GM12878 (cell line): ENCODE measurements around the gene XPO6. TPM values are rescaled to one million over a fixed set of nuclear protein-coding genes. Genes with fewer than 3 reads are reported as not detected.

ENCODE experiments used
- ATAC-seq: fragments of 200-7000 bp; cut with Tn5 transposase; 3 replicates; pipeline ENCODE4 v1.9.1; 2020; ENCODE audit warnings: mild to moderate bottlenecking, moderate library complexity
- BruUV-seq: library from RNA; stranded (reverse); fragments of 400-500 nt; replicated peaks from 2 replicates; lab custom pipeline; 2021; lab: Mats Ljungman, UMichigan
- CTCF ChIA-PET: fragments of 300-600 bp; sonication (Branson Sonifier 250); formaldehyde crosslinking; extraction: SDS; loops from one replicate; lab custom pipeline; 2021; ENCODE audit warnings: inconsistent platforms; lab: Yijun Ruan, JAX
- POLR2A ChIA-PET: fragments of 350-600 bp; formaldehyde crosslinking; extraction: SDS; loops from one replicate; lab custom pipeline; 2021; ENCODE audit warnings: inconsistent platforms; lab: Charles Lee
- RAD21 ChIA-PET: fragments of 300-600 bp; sonication (Branson Sonifier 250); formaldehyde crosslinking; loops from one replicate; lab custom pipeline; 2023; ENCODE audit warnings: antibody characterized with exemption; ENCODE audit not compliant: unreplicated experiment; lab: Charles Lee
- SMC1A ChIA-PET: fragments of 300-600 bp; sonication (Branson Sonifier 250); formaldehyde crosslinking; loops from one replicate; lab custom pipeline; 2023; ENCODE audit not compliant: unreplicated experiment, uncharacterized antibody; lab: Charles Lee
- DNase-seq: peaks from one replicate; pipeline ENCODE4 v3.0.0-alpha.2; 2011; ENCODE audit warnings: low read depth, low spot score
- FAIRE-seq: peaks from 3 replicates; lab custom pipeline; 2011; peaks lifted over from hg19 to GRCh38; lab: Jason Lieb, UNC
- H2AFZ ChIP-seq: 2 replicates; pipeline ENCODE4 v1.6.0; 2011; ENCODE audit warnings: low read depth, low read length, control low read depth; ENCODE audit not compliant: control insufficient read depth
- H3K27ac ChIP-seq: 2 replicates; pipeline ENCODE4 v1.5.1; 2011; ENCODE audit warnings: control low read depth; ENCODE audit not compliant: control insufficient read depth, insufficient read depth
- H3K27me3 ChIP-seq, 2 experiments: replicated peaks in 1 of 2; 2 replicates each; pipeline versions ENCODE4 v1.6.0 to v1.6.1; 2011; ENCODE audit warnings: low read length in 1 of 2; ENCODE audit not compliant: control insufficient read depth in 2 of 2, insufficient read depth in 2 of 2
- H3K36me3 ChIP-seq, 2 experiments: 2 replicates each; pipeline ENCODE4 v1.5.1; 2011; ENCODE audit warnings: low read length in 1 of 2; ENCODE audit not compliant: control insufficient read depth in 2 of 2, insufficient read depth in 2 of 2
- H3K4me1 ChIP-seq: 2 replicates; pipeline ENCODE4 v1.6.1; 2011; ENCODE audit warnings: mild to moderate bottlenecking, low read length, moderate library complexity, mixed read lengths; ENCODE audit not compliant: control insufficient read depth, insufficient read depth
- H3K4me2 ChIP-seq: 2 replicates; pipeline ENCODE4 v1.6.0; 2011; ENCODE audit warnings: control low read depth; ENCODE audit not compliant: control insufficient read depth, insufficient read depth
- H3K4me3 ChIP-seq: fragments of 200-600 bp; sonication (generic); 2 replicates; pipeline ENCODE4 v1.5.1; 2016
- H3K79me2 ChIP-seq: 2 replicates; pipeline ENCODE4 v1.6.0; 2011; ENCODE audit warnings: low read length; ENCODE audit not compliant: control insufficient read depth, insufficient read depth
- H3K9ac ChIP-seq: 2 replicates; pipeline ENCODE4 v1.8.0; 2011; ENCODE audit warnings: low read length, control low read depth, mixed read lengths; ENCODE audit not compliant: control insufficient read depth, insufficient read depth
- H3K9me3 ChIP-seq: replicated peaks from 3 replicates; pipeline ENCODE4 v1.5.1; 2011; ENCODE audit warnings: mild to moderate bottlenecking, low read length; ENCODE audit not compliant: control insufficient read depth, insufficient read depth
- H4K20me1 ChIP-seq: 2 replicates; pipeline ENCODE4 v1.6.0; 2011; ENCODE audit not compliant: control insufficient read depth, insufficient read depth
- CEBPB ChIP-seq, 2 experiments: fragments of 150-350 bp in 1 of 2; IDR thresholded peaks; 2 replicates each; pipeline ENCODE4 v1.6.1; 2012 to 2014; ENCODE audit warnings: low read depth in 2 of 2, low read length in 2 of 2, borderline replicate concordance in 1 of 2, inconsistent platforms in 1 of 2
- CHD2 ChIP-seq: IDR thresholded peaks from 2 replicates; pipeline ENCODE4 v1.6.1; 2011; ENCODE audit warnings: low read depth, low read length, improper control_type of control experiment, borderline replicate concordance
- EED ChIP-seq: sonication (generic); IDR thresholded peaks from 2 replicates; pipeline ENCODE4 v1.6.1; 2016; ENCODE audit warnings: antibody characterized with exemption, low read depth
- EGR1 ChIP-seq, 2 experiments: IDR thresholded peaks; 1 replicate in 1 of 2; 2 replicates in 1 of 2; pipeline ENCODE4 v1.6.1; 2011 to 2012; ENCODE audit warnings: low read depth in 2 of 2, low read length in 2 of 2, borderline replicate concordance in 1 of 2, mild to moderate bottlenecking in 1 of 2, moderate library complexity in 1 of 2
- GABPA ChIP-seq: IDR thresholded peaks from 2 replicates; pipeline ENCODE4 v1.6.1; 2014; ENCODE audit warnings: antibody characterized with exemption, low read depth, mild to moderate bottlenecking, inconsistent platforms
- KAT2A ChIP-seq: conservative IDR thresholded peaks from 2 replicates; pipeline ENCODE4 v1.6.1; 2011; ENCODE audit warnings: low read depth, low read length; ENCODE audit not compliant: control insufficient read depth
- MTA3 ChIP-seq: IDR thresholded peaks from 2 replicates; pipeline ENCODE4 v1.6.1; 2012; ENCODE audit warnings: low read length, inconsistent platforms, borderline replicate concordance
- RFX5 ChIP-seq: IDR thresholded peaks from 2 replicates; pipeline ENCODE4 v1.6.1; 2011; ENCODE audit warnings: low read depth, low read length, improper control_type of control experiment
- RUNX3 ChIP-seq: IDR thresholded peaks from 2 replicates; pipeline ENCODE4 v1.6.1; 2012; ENCODE audit warnings: low read length, inconsistent platforms
- SMAD5 ChIP-seq: IDR thresholded peaks from 2 replicates; pipeline ENCODE4 v1.6.1; 2016; ENCODE audit warnings: antibody characterized with exemption, low read depth
- SUZ12 ChIP-seq: fragments of 200-600 bp; sonication (generic); IDR thresholded peaks from one replicate; pipeline ENCODE4 v1.6.1; 2018; ENCODE audit warnings: antibody characterized with exemption, mild to moderate bottlenecking; ENCODE audit not compliant: unreplicated experiment
- TBL1XR1 ChIP-seq: IDR thresholded peaks from 2 replicates; pipeline ENCODE4 v1.6.1; 2012; ENCODE audit warnings: low read depth, low read length, improper control_type of control experiment
- YBX1 ChIP-seq: fragments of 450-650 bp; IDR thresholded peaks from 2 replicates; pipeline ENCODE4 v1.6.1; 2016; ENCODE audit warnings: antibody characterized with exemption
- ZNF207 ChIP-seq: fragments of 450-650 bp; IDR thresholded peaks from 2 replicates; pipeline ENCODE4 v1.6.1; 2014; ENCODE audit warnings: antibody characterized with exemption, mild to moderate bottlenecking, borderline replicate concordance
- ZNF217 ChIP-seq: fragments of 450-650 bp; IDR thresholded peaks from 2 replicates; pipeline ENCODE4 v1.6.1; 2017; ENCODE audit warnings: antibody characterized with exemption, mild to moderate bottlenecking
- WGBS: methylation state at CpG from one replicate; pipeline ENCODE4 v1.1.6; 2016; ENCODE audit warnings: low lambda C conversion rate; ENCODE audit not compliant: insufficient replicate concordance, insufficient coverage; ENCODE audit errors: missing lambda C conversion rate; 5-methylcytosine and 5-hydroxymethylcytosine counted together
- in situ Hi-C: fragments of 300-500 bp; cut with MboI; formaldehyde crosslinking; loops from 9 replicates; pipeline ENCODE4 v1.14.3; 2018; ENCODE audit warnings: mixed read lengths
- intact Hi-C: fragments of 100-400 bp; cut with micrococcal nuclease; formaldehyde crosslinking; loops from one replicate; pipeline ENCODE4 v1.14.2; 2022; ENCODE audit not compliant: unreplicated experiment
- polyA plus RNA-seq, 11 experiments: library from polyadenylated mRNA; depleted of rRNA in 4 of 11; unstranded in 6 of 11; stranded (reverse) in 5 of 11; fragments of >200 nt; fragmentation: Nextera tagmentation in 4 of 11; fragmentation: Illumina TruSeq in 1 of 11; extraction: Ambion mirVana in 4 of 11; extraction: Trizol in 1 of 11; gene quantifications; 1 replicate in 1 of 11; 2 replicates in 10 of 11; pipeline versions ENCODE4 v1.2.1 to v1.2.3, GENCODE V29; 2011 to 2016; ENCODE audit warnings: inconsistent platforms in 2 of 11, missing spikeins in 2 of 11, low read depth in 1 of 11
- total RNA-seq, 4 experiments: library from RNA; depleted of rRNA in 3 of 4; stranded (reverse); fragments of >200 nt in 3 of 4; fragmentation: Illumina TruSeq in 1 of 4; extraction: Trizol in 1 of 4; gene quantifications; 2 replicates each; pipeline versions ENCODE4 v1.2.1 to v1.2.3, GENCODE V29; 2013 to 2021
- TF ChIP-seq, protein P1 (sequence below): fragments of 450-650 bp; IDR thresholded peaks from 2 replicates; pipeline ENCODE4 v1.6.1; 2018; ENCODE audit warnings: borderline replicate concordance, mild to moderate bottlenecking; ENCODE audit not compliant: partially characterized antibody

Gene XPO6
- total and polyA plus RNA-seq, 10 of the 15 experiments (the other 5 are each of a cell fraction or from before 2014, with no cell fraction given) = 9.9 to 246 (median 110) TPM

DNA sequence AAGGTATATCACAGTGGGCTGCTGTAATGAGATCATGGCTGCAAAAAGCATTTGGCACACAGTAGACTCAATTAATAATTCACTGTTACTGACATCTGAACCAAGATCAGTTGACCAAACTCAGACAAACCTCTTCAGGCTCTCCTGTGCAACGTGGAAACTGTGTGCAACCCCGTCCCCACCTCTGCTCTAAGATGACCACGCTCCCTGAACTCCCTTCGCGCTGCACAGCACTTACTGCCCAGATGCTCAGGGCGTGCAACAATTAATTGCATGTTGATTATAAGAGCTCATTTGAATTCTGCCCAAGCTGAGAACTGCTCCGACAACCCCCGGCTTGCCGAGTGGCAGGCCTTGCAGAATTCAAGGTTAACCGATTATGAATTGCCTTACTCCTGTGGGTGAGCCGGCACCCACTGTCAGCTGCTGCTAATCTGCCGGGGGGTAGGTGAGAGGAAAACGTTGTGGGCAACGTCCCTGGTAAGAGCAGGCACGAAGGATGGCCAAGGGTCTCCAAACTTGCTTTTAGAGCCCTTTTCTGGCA lies 147.0 kb downstream of the XPO6 start (continued):
- TF ChIP-seq, protein P1, sequence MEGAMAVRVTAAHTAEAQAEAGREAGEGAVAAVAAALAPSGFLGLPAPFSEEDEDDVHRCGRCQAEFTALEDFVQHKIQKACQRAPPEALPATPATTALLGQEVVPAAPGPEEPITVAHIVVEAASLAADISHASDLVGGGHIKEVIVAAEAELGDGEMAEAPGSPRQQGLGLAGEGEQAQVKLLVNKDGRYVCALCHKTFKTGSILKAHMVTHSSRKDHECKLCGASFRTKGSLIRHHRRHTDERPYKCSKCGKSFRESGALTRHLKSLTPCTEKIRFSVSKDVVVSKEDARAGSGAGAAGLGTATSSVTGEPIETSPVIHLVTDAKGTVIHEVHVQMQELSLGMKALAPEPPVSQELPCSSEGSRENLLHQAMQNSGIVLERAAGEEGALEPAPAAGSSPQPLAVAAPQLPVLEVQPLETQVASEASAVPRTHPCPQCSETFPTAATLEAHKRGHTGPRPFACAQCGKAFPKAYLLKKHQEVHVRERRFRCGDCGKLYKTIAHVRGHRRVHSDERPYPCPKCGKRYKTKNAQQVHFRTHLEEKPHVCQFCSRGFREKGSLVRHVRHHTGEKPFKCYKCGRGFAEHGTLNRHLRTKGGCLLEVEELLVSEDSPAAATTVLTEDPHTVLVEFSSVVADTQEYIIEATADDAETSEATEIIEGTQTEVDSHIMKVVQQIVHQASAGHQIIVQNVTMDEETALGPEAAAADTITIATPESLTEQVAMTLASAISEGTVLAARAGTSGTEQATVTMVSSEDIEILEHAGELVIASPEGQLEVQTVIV = no peak
- TF ChIP-seq SMAD5 (no peak), GABPA (no peak), MTA3 (no peak), EGR1 (IDR thresholded peaks at IDR 0.05; ENCODE audit: borderline replicate concordance in 1 of 2, low read depth in 2 of 2, low read length in 2 of 2) (no peak), RUNX3 (no peak), KAT2A (no peak)
- TF ChIP-seq, all 136 proteins: peak for 0

DNA sequence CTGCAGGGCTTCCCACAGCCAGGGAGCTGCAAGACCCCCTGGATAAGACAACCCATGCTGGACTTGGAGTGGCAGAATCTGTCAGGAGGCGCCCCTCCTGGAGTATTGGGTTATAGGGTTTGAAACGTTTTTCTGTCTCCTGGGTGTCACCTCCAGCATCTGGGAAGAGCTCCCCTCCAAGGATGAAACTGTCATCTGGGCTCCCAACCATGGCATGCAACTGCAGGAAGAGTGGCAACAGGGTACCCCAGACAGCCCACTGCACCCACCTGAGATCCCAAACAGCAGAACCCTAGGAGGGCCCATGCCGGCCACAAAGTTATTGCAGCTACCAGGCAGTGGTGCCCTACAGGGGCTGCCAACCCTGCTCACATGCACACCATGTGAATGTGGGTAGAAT lies 147.6 kb downstream of the XPO6 start:
- intact Hi-C loops (no loop called here), in situ Hi-C loops (loop anchor here (25.0 kb wide), 1 partner anchor 427 kb away; no protein-coding TSS in a partner anchor)
- no peak overlapping the region for H3K27ac ChIP-seq
- no TSS peak for BruUV-seq
- FAIRE-seq = no peak
- no peaks in the 10 kb centered on the region for H3K36me3 ChIP-seq
- DNase-seq = no peak
- ATAC-seq = no peak
- whole genome bisulfite sequencing = 21% methylated on average over 3 of the region's 3 CpGs
- H3K4me2 ChIP-seq = no peak overlapping the region
- peaks cover 7 to 11% of the 10 kb centered on the region in 2 experiments; a peak in 3 of 4 replicates for H3K27me3 ChIP-seq
- ChIA-PET SMC1A (no interaction called here), RAD21 (interaction anchor here (0.7 kb wide), 1 partner anchor 428 kb away, joined by 4 read pairs; no protein-coding TSS in a partner anchor), CTCF (no interaction called here), POLR2A (no interaction called here)
- no peaks in the 10 kb centered on the region for H3K9me3 ChIP-seq
- H2AFZ ChIP-seq = no peak overlapping the region
- H3K79me2 ChIP-seq = no peaks in the 10 kb centered on the region
- H3K9ac ChIP-seq = no peak overlapping the region
- H3K4me1 ChIP-seq = no peaks in the 10 kb centered on the region
- H4K20me1 ChIP-seq = no peaks in the 10 kb centered on the region
- no peak overlapping the region for H3K4me3 ChIP-seq
- TF ChIP-seq EED (no peak), SUZ12 (no peak), ZNF217 (no peak), RFX5 (no peak), ZNF207 (no peak), TBL1XR1 (no peak), CHD2 (no peak), CEBPB (IDR thresholded peaks at IDR 0.05; ENCODE audit: borderline replicate concordance in 1 of 2, low read depth in 2 of 2, low read length in 2 of 2) (no peak), GABPA (no peak), YBX1 (no peak), KAT2A (no peak)
